GM19452 (cell line): ENCODE data around the gene PDGFD.

ENCODE experiments used
- ATAC-seq: cut with Tn5 transposase; IDR thresholded peaks from one replicate; pipeline ENCODE4 v1.9.1; 2021; ENCODE audit not compliant: unreplicated experiment

The PDGFD gene

DNA sequence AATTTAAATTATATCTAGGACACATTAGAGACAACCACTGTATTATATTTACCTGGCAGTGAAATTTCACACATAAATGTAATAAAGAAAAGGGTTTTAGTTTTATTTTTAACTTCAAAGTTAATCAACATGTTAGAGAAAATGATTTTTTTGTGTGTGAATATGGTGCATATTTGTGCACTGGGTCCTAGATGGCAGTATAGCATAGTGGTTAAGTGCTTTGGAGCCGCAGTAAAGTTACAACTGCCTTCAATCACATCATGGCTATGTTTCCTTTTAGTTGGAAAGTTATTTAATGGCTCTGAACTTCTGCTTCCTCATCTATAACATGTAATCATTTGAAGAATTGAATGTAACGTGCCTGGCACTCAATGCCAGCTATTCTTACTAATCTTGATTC is 236.4 kb downstream of the PDGFD start:
- ATAC-seq, result no peak

GRCh38 chr11:103926990-103927389 is 237.0 kb downstream of the PDGFD start:
- ATAC-seq, result no peak

DNA sequence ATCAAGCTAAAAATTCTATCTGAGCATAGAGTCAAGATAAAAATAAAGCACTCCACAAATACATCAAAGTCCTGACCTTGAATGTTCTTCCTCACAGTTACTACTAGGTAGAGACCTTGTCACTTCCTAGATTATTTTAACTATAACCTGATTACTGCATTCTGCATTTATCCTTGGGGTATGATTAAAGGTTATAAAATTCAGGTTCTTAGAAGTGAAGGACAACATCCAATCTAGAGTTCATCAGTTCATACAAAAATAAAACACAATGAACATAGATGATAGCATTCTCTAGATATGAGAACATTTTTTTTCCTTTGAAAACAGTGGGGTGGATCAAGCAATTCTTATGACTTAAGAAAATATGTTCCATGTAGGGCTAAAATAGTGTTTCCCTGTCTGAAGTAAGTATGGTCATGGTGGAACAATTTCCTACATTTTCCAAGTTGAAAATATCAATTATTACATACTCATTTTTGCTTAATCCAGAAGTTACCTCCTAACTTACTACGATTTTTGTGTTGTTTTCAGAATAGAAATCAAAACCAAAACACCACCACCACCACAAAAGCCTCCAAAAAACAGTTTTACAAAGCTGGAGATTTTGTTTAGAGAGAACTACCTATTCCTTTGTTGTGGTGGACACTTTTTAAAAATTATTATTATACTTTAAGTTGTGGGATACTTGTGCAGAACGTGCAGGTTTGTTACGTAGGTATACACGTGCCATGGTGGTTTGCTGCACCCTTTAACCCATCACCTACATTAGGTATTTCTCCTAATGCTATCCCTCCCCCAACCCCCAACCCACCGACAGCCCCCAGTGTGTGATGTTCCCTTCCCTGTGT is 239.6 kb downstream of the PDGFD start:
- no peak for ATAC-seq

- no peak for ATAC-seq
Observed at GRCh38 chr11:103923451-103923931, 240.5 kb downstream of the PDGFD start.

- no peak for ATAC-seq
Observed at GRCh38 chr11:103920933-103921332, 243.0 kb downstream of the PDGFD start.

- ATAC-seq, result no peak
Observed at GRCh38 chr11:103920449-103920848, 243.5 kb downstream of the PDGFD start.

DNA sequence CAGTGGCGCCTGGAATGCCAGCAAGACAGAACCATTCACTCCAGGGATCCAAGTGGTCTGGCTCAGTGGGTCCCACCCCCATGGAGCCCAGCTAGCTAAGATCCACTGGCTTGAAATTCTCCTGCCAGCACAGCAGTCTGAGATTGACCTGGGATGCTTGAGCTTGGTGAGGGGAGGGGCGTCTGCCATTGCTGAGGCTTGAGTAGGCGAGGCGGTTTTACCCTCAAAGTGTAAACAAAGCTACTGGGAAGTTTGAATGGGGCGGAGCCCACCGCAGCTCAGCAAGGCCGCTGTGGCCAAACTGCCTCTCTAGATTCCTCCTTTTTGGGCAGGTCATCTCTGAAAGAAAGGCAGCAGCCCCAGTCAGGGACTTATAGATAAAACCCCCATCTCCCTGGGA is 253.2 kb downstream of the PDGFD start:
- ATAC-seq, result no peak

- ATAC-seq, result no peak
Observed at GRCh38 chr11:103907548-103908455, 256.1 kb downstream of the PDGFD start.

- no peak for ATAC-seq
Observed at GRCh38 chr11:103907136-103907535, 256.8 kb downstream of the PDGFD start.

DNA sequence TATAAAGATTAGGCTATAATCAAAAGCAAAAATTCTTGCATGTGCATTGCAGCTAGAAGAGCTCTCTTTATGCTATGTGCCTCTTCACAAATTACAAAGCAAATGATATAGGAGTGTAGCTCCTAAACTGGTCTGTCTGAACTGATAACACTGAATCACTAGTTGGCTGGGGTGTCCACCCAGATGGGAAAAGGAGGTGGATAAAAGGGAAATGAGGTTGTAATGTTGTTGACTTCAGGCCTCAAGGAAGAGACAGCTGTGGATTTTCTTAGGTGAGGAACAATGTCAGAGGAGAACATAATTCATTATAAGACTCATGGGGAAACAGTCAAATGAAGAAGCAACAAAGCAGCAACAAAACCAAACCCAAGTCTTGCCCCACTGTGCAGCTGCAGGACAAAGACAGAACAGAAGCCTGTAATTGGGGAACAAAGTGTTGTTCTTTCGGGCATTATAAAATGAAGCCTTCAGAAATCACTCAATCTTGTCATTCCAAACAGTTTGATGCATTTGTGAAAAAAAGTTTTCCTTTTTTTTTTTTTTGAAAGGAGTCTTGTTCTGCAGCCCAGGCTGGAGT is 257.6 kb downstream of the PDGFD start:
- ATAC-seq, result no peak

DNA sequence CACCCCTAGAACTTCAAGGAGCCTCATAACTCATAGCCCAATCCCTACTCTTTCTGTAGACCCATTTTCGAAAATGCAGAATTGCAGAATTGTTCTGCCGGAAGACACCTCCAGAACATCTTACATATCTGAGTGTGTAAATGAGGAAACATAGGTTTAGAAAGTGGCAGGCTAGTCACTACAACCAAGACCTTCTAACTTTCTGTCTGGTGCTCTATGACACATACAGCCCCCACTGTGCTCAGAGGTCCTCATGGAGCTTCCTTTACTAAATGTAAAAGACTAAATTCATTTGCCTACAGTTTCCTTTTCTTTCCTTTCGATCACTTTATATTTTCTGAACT is 259.7 kb downstream of the PDGFD start:
- ATAC-seq, result peak; percentile 87

- ATAC-seq, result peak; percentile 84
Observed at GRCh38 chr11:103903621-103904323, 260.2 kb downstream of the PDGFD start.

- no peak for ATAC-seq
Observed at GRCh38 chr11:103902994-103903393, 261.0 kb downstream of the PDGFD start.

- no peak for ATAC-seq
Observed at GRCh38 chr11:103901656-103902055, 262.3 kb downstream of the PDGFD start.

GRCh38 chr11:103898577-103899336 is 265.2 kb downstream of the PDGFD start:
- ATAC-seq, result peak; percentile 70

DNA sequence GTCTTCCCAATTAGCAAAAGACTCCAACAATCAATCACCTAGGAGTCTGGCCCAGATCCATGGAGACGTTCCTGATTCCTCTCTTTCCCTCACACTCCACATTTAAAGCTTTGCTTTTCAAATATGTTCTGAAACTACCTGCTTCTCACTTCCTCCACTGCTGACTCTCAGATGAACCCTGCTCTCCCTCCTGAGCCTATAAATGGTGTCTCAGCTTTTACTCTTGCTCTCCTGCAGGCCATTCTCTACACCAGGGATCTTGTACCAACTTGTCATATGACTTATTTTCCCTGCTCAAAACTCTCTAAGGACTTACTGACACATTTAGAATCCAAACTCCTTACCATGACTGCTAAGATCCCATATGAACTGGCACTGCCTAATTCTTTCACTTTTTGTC is 265.9 kb downstream of the PDGFD start:
- peak; percentile 56 for ATAC-seq

GRCh38 chr11:103897160-103897936 is 266.6 kb downstream of the PDGFD start:
- ATAC-seq, result no peak

- ATAC-seq, result no peak
Observed at GRCh38 chr11:103895106-103895505, 268.8 kb downstream of the PDGFD start.

DNA sequence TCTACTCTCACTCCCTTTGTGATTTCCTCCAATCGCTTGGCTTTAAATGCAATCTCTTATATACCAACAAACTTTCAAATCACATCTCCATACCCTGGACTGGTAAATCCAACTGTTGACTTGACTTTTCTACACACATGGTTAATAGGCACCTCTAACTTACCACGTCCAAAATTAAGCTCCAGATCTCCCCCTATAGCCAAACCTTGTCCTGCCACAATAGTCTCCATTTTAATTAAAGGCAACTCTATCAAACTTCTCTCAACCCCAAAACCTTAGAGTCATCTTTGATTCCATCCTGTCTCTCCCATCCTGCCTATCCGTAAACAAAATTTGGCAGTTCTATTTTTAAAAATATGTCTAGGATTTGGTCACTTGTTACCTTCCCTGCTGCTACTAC is 269.3 kb downstream of the PDGFD start:
- ATAC-seq, result no peak
